ENCODE measurements around the gene MMP25.
"Not testable (repeated sequence)": the region's sequence is repeated elsewhere in the genome, so short reads cannot be mapped to it uniquely, and the experiment has no call there.

The MMP25 gene

DNA sequence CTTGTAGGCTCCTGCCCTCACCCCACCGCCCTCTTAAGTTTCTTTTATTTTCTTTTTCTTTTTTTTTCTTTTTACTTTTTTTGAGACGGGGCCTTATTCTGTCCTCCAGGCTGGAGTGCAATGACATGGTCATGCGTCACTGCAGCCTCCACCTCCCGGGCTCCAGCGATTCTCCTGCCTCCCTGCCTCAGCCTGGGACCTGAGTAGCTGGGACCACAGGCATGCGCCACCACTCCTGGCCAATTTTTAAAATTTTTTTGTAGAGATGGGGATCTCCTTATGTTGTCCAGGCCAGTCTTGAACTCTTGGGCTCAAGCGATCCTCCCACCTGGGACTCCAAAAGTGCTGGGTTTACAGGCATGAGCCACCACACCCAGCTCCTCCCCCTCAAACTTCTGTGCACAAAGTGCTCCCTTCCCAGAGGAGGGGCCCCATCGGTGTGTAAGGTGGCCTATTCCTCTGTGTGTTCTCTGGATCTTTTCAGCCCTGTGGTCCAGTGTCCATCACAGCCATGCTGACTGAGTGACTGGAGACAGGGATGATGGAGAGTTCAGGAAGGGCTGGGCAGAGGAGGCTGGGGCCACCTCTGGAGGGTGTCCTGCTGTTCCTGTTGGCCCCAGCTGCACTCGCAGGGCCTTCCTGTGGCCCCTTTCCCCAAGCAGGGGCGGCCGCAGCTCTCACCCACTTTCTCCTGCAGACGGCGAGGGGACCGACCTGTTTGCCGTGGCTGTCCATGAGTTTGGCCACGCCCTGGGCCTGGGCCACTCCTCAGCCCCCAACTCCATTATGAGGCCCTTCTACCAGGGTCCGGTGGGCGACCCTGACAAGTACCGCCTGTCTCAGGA, 10.2 kb downstream of the MMP25 start:
- DNase-seq (ENCODE audit: low read depth in 2 of 2) = no peak

- no peak for DNase-seq (ENCODE audit: low read depth in 2 of 2)
These were observed 11.1 kb downstream of the MMP25 start for GRCh38 chr16:3057181-3058138.

DNA sequence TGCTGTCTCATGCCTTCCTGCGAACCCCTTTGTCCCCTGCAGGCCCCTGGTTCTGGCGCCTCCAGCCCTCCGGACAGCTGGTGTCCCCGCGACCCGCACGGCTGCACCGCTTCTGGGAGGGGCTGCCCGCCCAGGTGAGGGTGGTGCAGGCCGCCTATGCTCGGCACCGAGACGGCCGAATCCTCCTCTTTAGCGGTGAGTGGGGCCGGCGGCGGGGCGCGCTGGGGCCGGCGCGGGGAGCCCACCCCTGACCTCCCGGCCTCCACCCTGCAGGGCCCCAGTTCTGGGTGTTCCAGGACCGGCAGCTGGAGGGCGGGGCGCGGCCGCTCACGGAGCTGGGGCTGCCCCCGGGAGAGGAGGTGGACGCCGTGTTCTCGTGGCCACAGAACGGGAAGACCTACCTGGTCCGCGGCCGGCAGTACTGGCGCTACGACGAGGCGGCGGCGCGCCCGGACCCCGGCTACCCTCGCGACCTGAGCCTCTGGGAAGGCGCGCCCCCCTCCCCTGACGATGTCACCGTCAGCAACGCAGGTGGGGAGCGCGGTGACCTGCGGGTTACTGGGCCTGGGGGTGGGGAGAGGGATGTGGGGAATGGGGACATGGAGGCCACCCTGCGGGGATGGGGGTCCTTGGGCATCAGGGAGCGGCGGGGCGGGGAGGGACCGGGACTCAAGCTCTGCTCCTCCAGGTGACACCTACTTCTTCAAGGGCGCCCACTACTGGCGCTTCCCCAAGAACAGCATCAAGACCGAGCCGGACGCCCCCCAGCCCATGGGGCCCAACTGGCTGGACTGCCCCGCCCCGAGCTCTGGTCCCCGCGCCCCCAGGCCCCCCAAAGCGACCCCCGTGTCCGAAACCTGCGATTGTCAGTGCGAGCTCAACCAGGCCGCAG, 12.0 kb downstream of the MMP25 start:
- DNase-seq (ENCODE audit: low read depth in 2 of 2) = no peak

- DNase-seq (ENCODE audit: low read depth in 2 of 2) = peak; percentile 74 to 77
These were observed 12.8 kb downstream of the MMP25 start for GRCh38 chr16:3059041-3059722.

GRCh38 chr16:3059723-3060242, 13.4 kb downstream of the MMP25 start:
- no peak for DNase-seq (ENCODE audit: low read depth in 2 of 2)

- DNase-seq (ENCODE audit: low read depth in 2 of 2) = no peak
These were observed 14.2 kb downstream of the MMP25 start for GRCh38 chr16:3060339-3061127.

DNA sequence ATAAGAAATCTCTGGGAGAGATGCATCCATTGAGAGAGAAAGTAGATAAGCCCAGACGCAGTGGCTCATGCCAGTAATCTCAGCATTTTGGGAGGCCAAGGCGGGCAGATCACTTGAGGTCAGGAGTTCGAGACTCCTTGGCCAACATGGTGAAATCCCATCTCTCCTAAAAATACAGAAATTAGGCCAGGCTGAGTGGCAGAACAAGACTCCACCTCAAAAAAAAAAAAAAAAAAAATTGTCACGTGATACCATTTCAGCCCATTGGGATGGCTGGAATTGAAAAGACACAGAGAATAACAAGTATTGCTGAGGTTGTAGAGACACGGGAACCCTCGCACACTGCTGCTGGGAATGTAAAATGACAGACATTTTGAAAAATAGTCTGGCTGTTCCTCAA, 16.2 kb downstream of the MMP25 start:
- no peak for DNase-seq (ENCODE audit: low read depth in 2 of 2)

DNA sequence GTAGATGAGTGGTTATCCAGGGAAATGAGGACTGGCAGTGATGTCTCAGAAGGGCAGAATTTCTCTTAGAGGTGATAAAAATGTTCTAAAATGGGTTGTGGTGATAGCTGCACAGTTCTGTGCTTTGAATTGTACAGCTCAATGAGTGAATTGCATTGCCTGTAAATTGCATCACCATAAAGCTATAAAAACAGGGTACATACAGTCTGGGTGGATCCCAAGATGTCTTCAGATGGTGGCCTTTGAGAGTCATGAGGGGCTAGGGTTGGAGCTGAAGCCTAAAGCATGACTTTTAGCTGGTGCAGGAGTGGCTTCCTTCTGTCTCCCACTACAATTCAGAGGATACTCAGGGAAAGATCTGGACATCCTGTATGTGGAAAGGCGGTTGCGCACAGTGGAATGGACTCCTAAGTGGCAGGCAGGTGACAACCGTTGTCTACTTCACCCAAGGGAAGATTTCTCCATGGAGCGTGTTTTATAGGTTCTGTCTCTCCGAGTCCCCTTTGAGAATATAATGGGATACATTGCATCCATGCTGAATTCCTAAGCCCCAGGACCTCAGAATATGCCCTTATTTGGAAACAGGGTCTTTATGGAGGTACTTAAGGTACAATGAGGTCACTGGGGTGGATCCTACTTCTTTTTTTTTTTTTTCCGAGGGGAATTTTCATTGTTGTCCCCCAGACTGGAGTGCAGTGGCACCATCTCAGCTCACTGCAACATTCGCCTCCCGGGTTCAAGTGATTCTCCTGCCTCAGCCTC, 17.4 kb downstream of the MMP25 start:
- no peak for DNase-seq (ENCODE audit: low read depth in 2 of 2)

GRCh38 chr16:3065069-3065741, 18.8 kb downstream of the MMP25 start, which contains the start of gene IL32:
TSS of gene IL32 (plus strand) at chr16:3065640. CDS start at chr16:3065812, 172 bp downstream.
- no peak for DNase-seq (ENCODE audit: low read depth in 2 of 2)

DNA sequence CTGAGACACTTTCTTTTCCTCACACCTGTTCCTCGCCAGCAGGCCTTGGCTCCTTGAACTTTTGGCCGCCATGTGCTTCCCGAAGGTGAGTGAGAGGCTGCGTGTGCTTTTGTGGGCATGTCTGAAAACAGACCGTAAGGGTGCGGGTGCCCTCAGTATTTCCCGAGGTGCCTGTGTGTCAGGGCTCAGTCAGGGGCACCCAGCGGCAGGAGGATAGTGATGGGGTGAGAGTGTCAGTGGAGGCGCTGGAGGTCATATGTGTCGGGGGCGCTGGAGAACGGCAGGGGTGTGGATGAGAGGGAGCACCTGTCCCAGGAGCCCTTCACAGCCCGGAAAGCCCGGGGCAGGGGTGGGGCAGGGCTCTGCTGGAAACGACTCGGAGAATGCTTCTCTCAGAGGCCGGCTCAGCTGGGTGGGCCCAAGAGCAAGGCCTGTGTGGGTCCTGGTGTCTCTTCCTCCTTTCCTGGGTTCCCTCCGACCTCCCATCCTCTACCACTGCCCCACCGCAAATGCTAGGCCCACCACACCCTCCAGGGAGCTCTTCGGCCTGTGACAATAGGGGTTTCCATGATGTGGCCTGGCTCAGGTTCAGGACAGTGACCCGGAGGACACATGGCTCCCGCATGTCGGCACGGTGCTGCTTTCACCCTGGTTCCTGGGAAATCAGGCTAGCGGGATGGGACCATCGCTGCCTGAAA, 19.5 kb downstream of the MMP25 start:
- no peak for DNase-seq (ENCODE audit: low read depth in 2 of 2)

GRCh38 chr16:3066440-3066748, 20.0 kb downstream of the MMP25 start:
- DNase-seq (ENCODE audit: low read depth in 2 of 2) = no peak

DNA sequence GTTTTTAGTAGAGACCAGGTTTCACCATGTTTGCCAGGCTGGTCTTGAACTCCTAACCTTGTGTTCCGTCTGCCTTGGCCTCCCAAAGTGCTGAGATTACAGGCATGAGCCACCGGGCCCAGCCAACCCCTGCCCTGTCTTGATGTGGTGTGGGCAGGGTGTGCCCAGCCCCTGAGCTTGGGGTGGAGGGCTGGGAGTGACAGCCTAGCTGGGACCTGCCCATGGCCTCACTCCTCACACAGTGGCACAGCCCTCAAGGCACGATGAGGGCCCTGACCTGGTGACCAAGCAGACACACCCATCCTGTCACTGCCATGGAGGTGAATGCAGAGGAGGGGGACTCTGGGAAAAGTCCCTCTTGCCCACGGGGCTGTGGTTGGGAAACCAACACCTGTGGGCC, 22.1 kb downstream of the MMP25 start:
- no peak for DNase-seq (ENCODE audit: low read depth in 2 of 2)

- DNase-seq (ENCODE audit: low read depth in 2 of 2) = not testable (repeated sequence)
These were observed 22.8 kb downstream of the MMP25 start for GRCh38 chr16:3069146-3069545.

DNA sequence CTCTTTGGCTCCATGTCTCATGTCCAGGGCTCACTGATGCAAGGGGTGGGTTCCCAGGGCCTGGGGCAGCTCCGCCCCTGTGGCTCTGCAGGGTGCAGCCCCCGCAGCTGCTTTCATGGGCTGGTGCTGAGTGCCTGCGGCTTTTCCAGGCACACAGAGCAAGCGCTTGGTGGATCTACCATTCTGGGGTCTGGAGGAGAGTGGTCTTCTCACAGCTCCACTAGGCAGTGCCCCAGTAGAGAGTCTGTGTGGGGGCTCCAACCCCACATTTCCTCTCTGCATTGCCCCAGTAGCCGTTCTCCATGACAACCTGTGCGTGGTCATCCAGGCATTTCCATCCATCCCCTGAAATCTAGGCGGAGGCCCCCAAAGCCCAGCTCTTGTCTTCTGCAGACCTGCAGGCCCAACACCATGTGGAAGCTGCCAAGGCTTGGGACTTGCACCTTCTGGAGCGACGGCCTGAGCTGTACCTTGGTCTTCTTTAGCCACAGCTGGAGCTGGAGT, 24.3 kb downstream of the MMP25 start:
- no peak for DNase-seq (ENCODE audit: low read depth in 2 of 2)

- no peak for DNase-seq (ENCODE audit: low read depth in 2 of 2)
These were observed 25.3 kb downstream of the MMP25 start for GRCh38 chr16:3071655-3072054.

GRCh38 chr16:3072148-3072547, 25.8 kb downstream of the MMP25 start:
- DNase-seq (ENCODE audit: low read depth in 2 of 2) = not testable (repeated sequence)

DNA sequence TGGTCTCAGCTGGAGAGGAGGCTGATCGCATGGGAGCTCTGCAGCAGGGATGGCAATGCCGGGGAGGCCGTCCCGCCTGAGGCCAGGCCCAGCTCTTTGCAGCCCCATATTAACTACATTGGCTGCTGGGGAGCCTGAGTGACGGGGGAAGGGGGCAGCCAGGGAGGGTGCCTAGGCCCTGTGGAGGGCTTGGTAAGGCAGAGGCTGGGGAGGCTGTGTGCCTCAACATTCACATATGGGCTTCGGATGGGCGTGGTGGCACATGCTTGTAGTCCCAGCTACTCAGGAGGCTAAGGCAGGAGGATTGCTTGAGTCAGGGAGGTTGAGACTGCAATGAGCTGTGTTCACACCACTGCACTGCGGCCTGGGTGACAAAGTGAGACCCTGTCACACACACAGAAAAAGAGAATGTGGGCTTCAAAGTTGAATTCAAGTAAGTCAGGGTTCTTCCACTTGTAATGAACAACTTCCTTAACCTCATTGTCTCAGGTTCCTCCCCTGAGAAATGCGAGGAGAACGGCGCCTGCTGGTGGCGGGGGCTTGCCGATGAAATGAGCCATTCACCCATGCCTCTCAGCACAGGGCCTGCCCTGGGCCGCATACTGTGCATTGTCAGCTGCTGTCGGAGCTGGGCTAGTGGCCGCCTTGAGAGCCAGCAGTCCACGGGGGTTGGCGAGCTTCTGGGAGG, 26.4 kb downstream of the MMP25 start:
- not testable (repeated sequence) for DNase-seq (ENCODE audit: low read depth in 2 of 2)

Data from stimulated activated CD4-positive, alpha-beta T cell treated with anti-CD3 and anti-CD28 coated beads, Interleukin-1b, Interleukin-23, amount 100 ng/mL, for 1 hour (primary cell).